Prostate gland (tissue), 2 donors: Measurements from ENCODE around the gene ZC3H12D.

Source experiments
- CTCF ChIP-seq, 4 experiments: fragments of 200-600 bp in 2 of 4; fragments of 450-650 bp in 2 of 4; sonication (generic) in 2 of 4; IDR thresholded peaks; 1 replicate in 3 of 4; 2 replicates in 1 of 4; pipeline ENCODE4 v1.5.1; 2016 to 2019; ENCODE audit warnings: antibody characterized with exemption in 4 of 4, mild to moderate bottlenecking in 2 of 4, moderate library complexity in 2 of 4
- POLR2A ChIP-seq: fragments of 450-650 bp; IDR thresholded peaks from one replicate; pipeline ENCODE4 v1.6.1; 2016; ENCODE audit warnings: antibody characterized with exemption, mild to moderate bottlenecking
- POLR2AphosphoS5 ChIP-seq: sonication (generic); formaldehyde crosslinking; IDR thresholded peaks from one replicate; pipeline ENCODE4 v1.6.1; 2017; ENCODE audit warnings: antibody characterized with exemption

GRCh38 chr6:149478631-149479314 is 6.0 kb downstream of the ZC3H12D start:
- TF ChIP-seq CTCF (IDR thresholded peaks at IDR 0.05), result no peak
- no peak for TF ChIP-seq POLR2AphosphoS5
- no peak for TF ChIP-seq POLR2A
